ENCODE measurements around the gene KLK6. TPM values are rescaled to one million over a fixed set of nuclear protein-coding genes. Genes with fewer than 3 reads are reported as not detected.

Gene KLK6
- total RNA-seq, 1 experiment from 2014 or later: not detected

DNA sequence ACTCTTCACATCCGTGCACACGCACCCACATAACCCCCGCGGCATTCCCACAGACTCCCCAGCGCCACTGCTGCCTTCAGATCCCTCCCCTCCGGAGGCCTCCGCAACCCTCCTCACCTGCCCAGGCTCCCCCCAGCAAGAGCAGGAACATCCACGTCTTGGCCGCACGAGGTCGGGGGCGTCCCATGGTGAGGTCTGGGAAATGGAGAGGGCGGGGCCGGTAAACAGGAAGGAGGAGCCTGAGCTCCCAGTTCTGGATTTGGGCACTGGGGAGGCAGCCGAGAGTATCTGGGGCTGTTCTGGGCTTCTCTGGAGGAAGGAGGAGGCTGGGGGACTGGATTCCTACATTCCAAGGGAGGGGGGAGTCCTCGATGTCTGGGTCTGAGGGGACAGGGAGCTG, 31.6 kb upstream of the KLK6 start:
- intact Hi-C loops (cut with micrococcal nuclease; ENCODE audit: unreplicated experiment): no loop called here
- CTCF ChIA-PET: interaction anchor here (0.5 to 0.7 kb wide), 2 partner anchors 17 to 70 kb away, joined by 3 to 9 read pairs; no protein-coding TSS in a partner anchor
- ATAC-seq: no peak

DNA sequence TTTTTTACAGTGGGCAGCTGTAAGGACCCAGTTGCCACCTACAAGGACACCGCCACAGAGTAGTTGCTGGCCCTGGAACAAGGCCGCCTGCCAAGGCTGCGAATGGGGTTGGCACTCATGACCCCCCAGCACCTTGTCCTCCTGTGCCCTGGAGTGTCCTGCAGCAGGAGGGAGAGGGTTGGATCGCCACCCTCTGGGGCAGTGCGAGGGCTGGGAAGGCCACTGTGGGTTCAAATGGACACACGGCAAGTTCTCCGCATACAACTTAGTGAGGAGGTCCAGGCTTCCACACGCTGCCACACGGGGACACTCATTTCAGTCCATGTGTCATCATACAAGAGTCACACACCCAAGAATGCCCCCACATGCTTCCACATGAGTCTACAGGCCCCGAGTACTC, 31.0 kb upstream of the KLK6 start:
- intact Hi-C loops (cut with micrococcal nuclease; ENCODE audit: unreplicated experiment): no loop called here
- Histone ChIP-seq H3K9me3 (ENCODE audit: control insufficient read depth, insufficient read depth, low read depth, low read length) (no peaks in the 10 kb centered on the region), H3K4me1 (ENCODE audit: control insufficient read depth, insufficient read depth, low read length) (no peaks in the 10 kb centered on the region), H3K27ac (ENCODE audit: low read length) (no peak overlapping the region), H3K36me3 (ENCODE audit: control insufficient read depth, insufficient read depth, low read length) (no peaks in the 10 kb centered on the region), H3K27me3 (ENCODE audit: control insufficient read depth, insufficient read depth, low read length) (no peaks in the 10 kb centered on the region), H3K4me3 (ENCODE audit: low read depth in 2 of 2, low read length in 2 of 2) (no peak overlapping the region)
- in situ Hi-C loops (cut with HindIII; ENCODE audit: low pct_unique_long_range_greater_than_20kb, low sequenced_read_pairs): no loop called here
- ChIA-PET POLR2A (no interaction called here), CTCF (interaction anchor here (0.5 kb wide), 1 partner anchor 70 kb away, joined by 3 read pairs; no protein-coding TSS in a partner anchor)
- TF ChIP-seq, protein P1, sequence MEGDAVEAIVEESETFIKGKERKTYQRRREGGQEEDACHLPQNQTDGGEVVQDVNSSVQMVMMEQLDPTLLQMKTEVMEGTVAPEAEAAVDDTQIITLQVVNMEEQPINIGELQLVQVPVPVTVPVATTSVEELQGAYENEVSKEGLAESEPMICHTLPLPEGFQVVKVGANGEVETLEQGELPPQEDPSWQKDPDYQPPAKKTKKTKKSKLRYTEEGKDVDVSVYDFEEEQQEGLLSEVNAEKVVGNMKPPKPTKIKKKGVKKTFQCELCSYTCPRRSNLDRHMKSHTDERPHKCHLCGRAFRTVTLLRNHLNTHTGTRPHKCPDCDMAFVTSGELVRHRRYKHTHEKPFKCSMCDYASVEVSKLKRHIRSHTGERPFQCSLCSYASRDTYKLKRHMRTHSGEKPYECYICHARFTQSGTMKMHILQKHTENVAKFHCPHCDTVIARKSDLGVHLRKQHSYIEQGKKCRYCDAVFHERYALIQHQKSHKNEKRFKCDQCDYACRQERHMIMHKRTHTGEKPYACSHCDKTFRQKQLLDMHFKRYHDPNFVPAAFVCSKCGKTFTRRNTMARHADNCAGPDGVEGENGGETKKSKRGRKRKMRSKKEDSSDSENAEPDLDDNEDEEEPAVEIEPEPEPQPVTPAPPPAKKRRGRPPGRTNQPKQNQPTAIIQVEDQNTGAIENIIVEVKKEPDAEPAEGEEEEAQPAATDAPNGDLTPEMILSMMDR (IDR thresholded peaks at IDR 0.05): no peak
- TF ChIP-seq POLR2AphosphoS5 (IDR thresholded peaks at IDR 0.05; ENCODE audit: low read depth, low read length): no peak
- TF ChIP-seq, protein P2, sequence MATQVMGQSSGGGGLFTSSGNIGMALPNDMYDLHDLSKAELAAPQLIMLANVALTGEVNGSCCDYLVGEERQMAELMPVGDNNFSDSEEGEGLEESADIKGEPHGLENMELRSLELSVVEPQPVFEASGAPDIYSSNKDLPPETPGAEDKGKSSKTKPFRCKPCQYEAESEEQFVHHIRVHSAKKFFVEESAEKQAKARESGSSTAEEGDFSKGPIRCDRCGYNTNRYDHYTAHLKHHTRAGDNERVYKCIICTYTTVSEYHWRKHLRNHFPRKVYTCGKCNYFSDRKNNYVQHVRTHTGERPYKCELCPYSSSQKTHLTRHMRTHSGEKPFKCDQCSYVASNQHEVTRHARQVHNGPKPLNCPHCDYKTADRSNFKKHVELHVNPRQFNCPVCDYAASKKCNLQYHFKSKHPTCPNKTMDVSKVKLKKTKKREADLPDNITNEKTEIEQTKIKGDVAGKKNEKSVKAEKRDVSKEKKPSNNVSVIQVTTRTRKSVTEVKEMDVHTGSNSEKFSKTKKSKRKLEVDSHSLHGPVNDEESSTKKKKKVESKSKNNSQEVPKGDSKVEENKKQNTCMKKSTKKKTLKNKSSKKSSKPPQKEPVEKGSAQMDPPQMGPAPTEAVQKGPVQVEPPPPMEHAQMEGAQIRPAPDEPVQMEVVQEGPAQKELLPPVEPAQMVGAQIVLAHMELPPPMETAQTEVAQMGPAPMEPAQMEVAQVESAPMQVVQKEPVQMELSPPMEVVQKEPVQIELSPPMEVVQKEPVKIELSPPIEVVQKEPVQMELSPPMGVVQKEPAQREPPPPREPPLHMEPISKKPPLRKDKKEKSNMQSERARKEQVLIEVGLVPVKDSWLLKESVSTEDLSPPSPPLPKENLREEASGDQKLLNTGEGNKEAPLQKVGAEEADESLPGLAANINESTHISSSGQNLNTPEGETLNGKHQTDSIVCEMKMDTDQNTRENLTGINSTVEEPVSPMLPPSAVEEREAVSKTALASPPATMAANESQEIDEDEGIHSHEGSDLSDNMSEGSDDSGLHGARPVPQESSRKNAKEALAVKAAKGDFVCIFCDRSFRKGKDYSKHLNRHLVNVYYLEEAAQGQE (IDR thresholded peaks at IDR 0.05; ENCODE audit: insufficient read depth in 1 of 2, low read depth in 2 of 2, low read length in 1 of 2): no peak
- TF ChIP-seq SIN3A (IDR thresholded peaks at IDR 0.05; ENCODE audit: borderline replicate concordance, insufficient read depth, low read depth, low read length): no peak
- TF ChIP-seq TCF7L2 (IDR thresholded peaks at IDR 0.05; ENCODE audit: low read depth, low read length): no peak
- DNase-seq (ENCODE audit: low read depth, low spot score) (no peak), ATAC-seq (no peak)
- no TSS peak for BruUV-seq (replicated peaks)

More for the DNA sequence above, 31.6 kb upstream of the KLK6 start:
- no TSS peak for BruUV-seq (replicated peaks)
- Histone ChIP-seq H3K27ac (ENCODE audit: low read length) (no peak overlapping the region), H3K27me3 (ENCODE audit: control insufficient read depth, insufficient read depth, low read length) (no peaks in the 10 kb centered on the region; the same call in 1 of the 2 replicates), H3K36me3 (ENCODE audit: control insufficient read depth, insufficient read depth, low read length) (no peaks in the 10 kb centered on the region), H3K9me3 (ENCODE audit: control insufficient read depth, insufficient read depth, low read depth, low read length) (no peaks in the 10 kb centered on the region), H3K4me3 (ENCODE audit: low read depth in 2 of 2, low read length in 2 of 2) (no peak overlapping the region), H3K4me1 (ENCODE audit: control insufficient read depth, insufficient read depth, low read length) (no peaks in the 10 kb centered on the region)
- POLR2A ChIA-PET: interaction anchor here (0.8 kb wide), 1 partner anchor 55 kb away, joined by 4 read pairs; no protein-coding TSS in a partner anchor
- no peak for DNase-seq (ENCODE audit: low read depth, low spot score)
- in situ Hi-C loops (cut with HindIII; ENCODE audit: low pct_unique_long_range_greater_than_20kb, low sequenced_read_pairs): no loop called here
- TF ChIP-seq, protein P2 (IDR thresholded peaks at IDR 0.05; ENCODE audit: insufficient read depth in 1 of 2, low read depth in 2 of 2, low read length in 1 of 2): no peak
- TF ChIP-seq, protein P1 (IDR thresholded peaks at IDR 0.05): no peak
- no peak for TF ChIP-seq SIN3A (IDR thresholded peaks at IDR 0.05; ENCODE audit: borderline replicate concordance, insufficient read depth, low read depth, low read length)
- no peak for TF ChIP-seq POLR2AphosphoS5 (IDR thresholded peaks at IDR 0.05; ENCODE audit: low read depth, low read length)
- no peak for TF ChIP-seq TCF7L2 (IDR thresholded peaks at IDR 0.05; ENCODE audit: low read depth, low read length)

All from Panc1 (cell line).